IPS DF 4.7 (cell line): Measurements from ENCODE around the gene KCMF1.

Experiments
- DNase-seq: peaks from one replicate; pipeline ENCODE4 v3.0.0-alpha.2; 2013; ENCODE audit warnings: low spot score; ENCODE audit errors: extremely low read depth

Gene KCMF1

GRCh38 chr2:85022232-85022631 is 51.3 kb downstream of the KCMF1 start:
- DNase-seq, result no peak

GRCh38 chr2:85024372-85025047 is 53.5 kb downstream of the KCMF1 start:
- no peak for DNase-seq

GRCh38 chr2:85032621-85033020 is 61.7 kb downstream of the KCMF1 start:
- DNase-seq, result no peak

- no peak for DNase-seq
Measured at GRCh38 chr2:85033388-85033787, 62.4 kb downstream of the KCMF1 start.

- DNase-seq, result no peak
Measured at GRCh38 chr2:85034158-85034557, 63.2 kb downstream of the KCMF1 start.

GRCh38 chr2:85037622-85038021 is 66.7 kb downstream of the KCMF1 start:
- DNase-seq, result no peak

GRCh38 chr2:85042330-85042729 is 71.4 kb downstream of the KCMF1 start:
- no peak for DNase-seq

GRCh38 chr2:85048534-85048933 is 77.6 kb downstream of the KCMF1 start:
- no peak for DNase-seq

- DNase-seq, result no peak
Measured at GRCh38 chr2:85049236-85049635, 78.3 kb downstream of the KCMF1 start.

GRCh38 chr2:85053802-85054201 is 82.8 kb downstream of the KCMF1 start:
- no peak for DNase-seq

- no peak for DNase-seq
Measured at GRCh38 chr2:85057226-85057962, 86.4 kb downstream of the KCMF1 start.

- DNase-seq, result no peak
Measured at GRCh38 chr2:85061896-85062295, 90.9 kb downstream of the KCMF1 start.

GRCh38 chr2:85062565-85062964 is 91.6 kb downstream of the KCMF1 start:
- no peak for DNase-seq

- DNase-seq, result no peak
Measured at GRCh38 chr2:85063981-85064599, 93.1 kb downstream of the KCMF1 start.

- DNase-seq, result no peak
Measured at GRCh38 chr2:85064927-85065577, 94.1 kb downstream of the KCMF1 start.

- no peak for DNase-seq
Measured at GRCh38 chr2:85066006-85066740, 95.2 kb downstream of the KCMF1 start.

GRCh38 chr2:85066874-85067351 is 96.0 kb downstream of the KCMF1 start:
- peak; percentile 86 for DNase-seq

GRCh38 chr2:85071096-85071495 is 100.1 kb downstream of the KCMF1 start:
- DNase-seq, result no peak

- DNase-seq, result no peak
Measured at GRCh38 chr2:85073033-85073432, 102.1 kb downstream of the KCMF1 start.

GRCh38 chr2:85076618-85077274 is 105.8 kb downstream of the KCMF1 start:
- no peak for DNase-seq
